Heart left ventricle (tissue), 13 donors: ENCODE results near the gene SGO2.

ENCODE experiments used
- CTCF ChIP-seq, 12 donors: fragments of 200-600 bp; sonication (generic) in 4 of 12; IDR thresholded peaks; one replicate each; pipeline versions ENCODE4 v1.5.0 to v1.8.0; 2018 to 2022; ENCODE audit warnings: antibody characterized with exemption in 12 of 12, mild to moderate bottlenecking in 5 of 12
- POLR2A ChIP-seq, 2 donors: fragments of 450-650 bp; IDR thresholded peaks; one replicate each; pipeline ENCODE4 v1.6.1; 2017; ENCODE audit warnings: antibody characterized with exemption in 2 of 2, mild to moderate bottlenecking in 2 of 2, moderate library complexity in 2 of 2
- donor health status: ischemic (EF 13 %, LVEDD 7.1; RV severe dilation, severe dysfunction).
- donor health status: DM: no; HTN: yes; CAD: no.
- donor health status: DM: no; HTN: no; CAD: no.
- donor health status: ischemic (EF 25% LVEDD 6.9; RV normal size, moderate dysfunction).
- donor health status: ischemic (EF 25% LVEDD 5.7; RV mildly dilated, moderate dysfunction).
- donor health status: ischemic (EF 35%, LVEDD 5.7; RV mildly dilated, moderate dysfunction).
- donor health status: nonischemic (EF 11% LVEDD 7.7; RV severe dilation, severe dysfunction).
- donor health status: DM: yes; HTN: yes; CAD: no.
- donor health status: PGD.
- donor health status: ischemic (EF 29% LVEDD 5.4; RV normal size, mild dysfunction).
- donor health status: nonischemic (EF 23%, LVEDD 6.1; RV moderate dilation, normal function).

- TF ChIP-seq CTCF (IDR thresholded peaks at IDR 0.05) (no peak), POLR2A (IDR thresholded peaks at IDR 0.05) (no peak)
Measured at GRCh38 chr2:200593905-200594304, 67.9 kb downstream of the SGO2 start.
